ENCODE data around the gene TRIM66.

- TF ChIP-seq EZH2 (IDR thresholded peaks at IDR 0.05) (no peak), POLR2AphosphoS5 (IDR thresholded peaks at IDR 0.05; ENCODE audit: borderline replicate concordance, low read depth, low read length) (no peak)
These were observed 46.6 kb upstream of the TRIM66 start for GRCh38 chr11:8729067-8729466.
